ENCODE measurements around the gene PLA2G2E.

GRCh38 chr1:19909971-19910370 is 13.4 kb downstream of the PLA2G2E start:
- TF ChIP-seq CTCF (IDR thresholded peaks at IDR 0.05; ENCODE audit: low read depth, low read length, missing input control) (no peak), TAF1 (conservative IDR thresholded peaks at IDR 0.05) (no peak), YY1 (IDR thresholded peaks at IDR 0.05) (no peak)
